Activated CD8-positive, alpha-beta memory T cell treated with anti-CD3 and anti-CD28 coated beads for 36 hours (primary cell): Measurements from ENCODE around the gene DUSP19. TPM values are rescaled to one million over a fixed set of nuclear protein-coding genes. Genes with fewer than 3 reads are reported as not detected.
"Not testable (repeated sequence)": the region's sequence is repeated elsewhere in the genome, so short reads cannot be mapped to it uniquely, and the experiment has no call there.

ENCODE experiments used
- CTCF ChIA-PET: fragments of 350-600 bp; sonication (Branson Sonifier 250); formaldehyde crosslinking; loops from one replicate; lab custom pipeline; 2021; ENCODE audit warnings: antibody characterized with exemption; lab: Charles Lee
- POLR2A ChIA-PET: fragments of 350-600 bp; sonication (Branson Sonifier 250); formaldehyde crosslinking; loops from one replicate; lab custom pipeline; 2021; ENCODE audit warnings: antibody characterized with exemption; lab: Charles Lee
- total RNA-seq, 2 experiments: library from RNA; stranded (reverse); gene quantifications; one replicate each; pipeline ENCODE4 v1.2.3, GENCODE V29; 2021

DUSP19 gene
- 1 to 10 TPM; 3.4 to 3.6 TPM for total RNA-seq

- POLR2A ChIA-PET, result interaction anchor here (0.9 kb wide), 1 partner anchor 46 kb away, joined by 5 read pairs; no protein-coding TSS in a partner anchor
- CTCF ChIA-PET, result interaction anchor here (1.0 to 1.1 kb wide), 2 partner anchors 10 to 37 kb away, joined by 3 read pairs; no protein-coding TSS in a partner anchor
Measured at GRCh38 chr2:183078464-183079138, at the start of gene DUSP19. Gene DUSP19 (plus strand): TSS chr2:183078747. CDS start chr2:183078934, 187 bp downstream.

- ChIA-PET CTCF (no interaction called here), POLR2A (no interaction called here)
Measured at GRCh38 chr2:183029219-183029618, 49.3 kb upstream of the DUSP19 start.

GRCh38 chr2:183031911-183032794, 46.4 kb upstream of the DUSP19 start:
- ChIA-PET CTCF (interaction anchor here (0.7 kb wide), 1 partner anchor 21 kb away, joined by 3 read pairs; no protein-coding TSS in a partner anchor), POLR2A (interaction anchor here (0.6 kb wide), 1 partner anchor 96 kb away, joined by 8 read pairs; no protein-coding TSS in a partner anchor)

GRCh38 chr2:183033951-183034350, 44.6 kb upstream of the DUSP19 start:
- ChIA-PET CTCF (no interaction called here), POLR2A (no interaction called here)

GRCh38 chr2:183034806-183035205, 43.7 kb upstream of the DUSP19 start:
- POLR2A ChIA-PET, result no interaction called here
- CTCF ChIA-PET, result no interaction called here

- ChIA-PET POLR2A (no interaction called here), CTCF (no interaction called here)
Measured at GRCh38 chr2:183035298-183035953, 43.1 kb upstream of the DUSP19 start.

GRCh38 chr2:183035954-183036669, 42.4 kb upstream of the DUSP19 start:
- CTCF ChIA-PET, result no interaction called here

GRCh38 chr2:183037074-183037552, 41.4 kb upstream of the DUSP19 start:
- CTCF ChIA-PET, result no interaction called here
- POLR2A ChIA-PET, result no interaction called here

More at GRCh38 chr2:183035954-183036669, 42.4 kb upstream of the DUSP19 start:
- POLR2A ChIA-PET, result no interaction called here

GRCh38 chr2:183037553-183038340, 40.8 kb upstream of the DUSP19 start:
- ChIA-PET POLR2A (no interaction called here), CTCF (no interaction called here)

- CTCF ChIA-PET, result no interaction called here
Measured at GRCh38 chr2:183038341-183039300, 39.9 kb upstream of the DUSP19 start, which contains the start of gene NCKAP1. Gene NCKAP1 (minus strand): TSS chr2:183038457. CDS start chr2:183038099, 358 bp downstream.

GRCh38 chr2:183040604-183041003, 37.9 kb upstream of the DUSP19 start:
- POLR2A ChIA-PET, result no interaction called here
- CTCF ChIA-PET, result no interaction called here

More at GRCh38 chr2:183038341-183039300, 39.9 kb upstream of the DUSP19 start, which contains the start of gene NCKAP1:
- POLR2A ChIA-PET, result no interaction called here

- CTCF ChIA-PET, POLR2A ChIA-PET: not testable (repeated sequence)
Measured at GRCh38 chr2:183043580-183043979, 35.0 kb upstream of the DUSP19 start.

- POLR2A ChIA-PET, CTCF ChIA-PET: not testable (repeated sequence)
Measured at GRCh38 chr2:183047486-183048125, 30.9 kb upstream of the DUSP19 start.

GRCh38 chr2:183049420-183049819, 29.1 kb upstream of the DUSP19 start:
- ChIA-PET CTCF (no interaction called here), POLR2A (no interaction called here)

- CTCF ChIA-PET, result interaction anchor here (0.7 kb wide), 1 partner anchor 32 kb away, joined by 3 read pairs; no protein-coding TSS in a partner anchor
- POLR2A ChIA-PET, result interaction anchor here (0.7 kb wide), 1 partner anchor 96 kb away, joined by 3 read pairs; no protein-coding TSS in a partner anchor
Measured at GRCh38 chr2:183057333-183057985, 21.1 kb upstream of the DUSP19 start.

GRCh38 chr2:183059561-183059960, 19.0 kb upstream of the DUSP19 start:
- ChIA-PET POLR2A (interaction anchor here (0.6 kb wide), 1 partner anchor 407 kb away, joined by 6 read pairs; no protein-coding TSS in a partner anchor), CTCF (no interaction called here)
